Osteocyte (in vitro differentiated cells): ENCODE data around the gene ANKFN1. TPM values are rescaled to one million over a fixed set of nuclear protein-coding genes. Genes with fewer than 3 reads are reported as not detected.
"Not testable (repeated sequence)": the region's sequence is repeated elsewhere in the genome, so short reads cannot be mapped to it uniquely, and the experiment has no call there.

Source experiments
- DNase-seq: peaks from one replicate; pipeline ENCODE4 v3.0.0; 2021; ENCODE audit warnings: mixed read lengths; ENCODE audit not compliant: unreplicated experiment; ENCODE audit errors: extremely low spot score
- H3K27ac Mint-ChIP-seq: one replicate; pipeline ENCODE4 v1.8.0; 2021; ENCODE audit warnings: mild to moderate bottlenecking, mixed read lengths; ENCODE audit not compliant: unreplicated experiment
- H3K27me3 Mint-ChIP-seq: one replicate; pipeline ENCODE4 v1.8.0; 2021; ENCODE audit warnings: mixed read lengths; ENCODE audit not compliant: unreplicated experiment
- H3K36me3 Mint-ChIP-seq: one replicate; pipeline ENCODE4 v1.8.0; 2021; ENCODE audit warnings: mixed read lengths; ENCODE audit not compliant: unreplicated experiment
- H3K4me1 Mint-ChIP-seq: one replicate; pipeline ENCODE4 v1.8.0; 2021; ENCODE audit warnings: mixed read lengths; ENCODE audit not compliant: unreplicated experiment
- H3K4me3 Mint-ChIP-seq: one replicate; pipeline ENCODE4 v1.8.0; 2021; ENCODE audit warnings: mild to moderate bottlenecking, moderate library complexity, mixed read lengths; ENCODE audit not compliant: unreplicated experiment
- H3K9me3 Mint-ChIP-seq: one replicate; pipeline ENCODE4 v1.8.0; 2021; ENCODE audit warnings: mixed read lengths; ENCODE audit not compliant: unreplicated experiment
- CTCF ChIP-seq: fragments of 200-600 bp; sonication (generic); IDR thresholded peaks from 2 replicates; pipeline ENCODE4 v1.5.0; 2021; ENCODE audit warnings: antibody characterized with exemption, mild to moderate bottlenecking, moderate library complexity
- total RNA-seq: library from RNA; stranded (reverse); gene quantifications from 2 replicates; pipeline ENCODE4 v1.2.1, GENCODE V29; 2021

The ANKFN1 gene
- total RNA-seq, 1 donor from 2014 or later = not detected

GRCh38 chr17:56389356-56389755, 236.1 kb downstream of the ANKFN1 start:
- H3K27me3 Mint-ChIP-seq = no peaks in the 10 kb centered on the region

GRCh38 chr17:56392321-56392720, 239.0 kb downstream of the ANKFN1 start:
- Mint-ChIP-seq H3K27ac (no peak overlapping the region), H3K36me3 (no peaks in the 10 kb centered on the region), H3K4me3 (no peak overlapping the region), H3K27me3 (no peaks in the 10 kb centered on the region), H3K9me3 (peaks cover 7% of the 10 kb centered on the region), H3K4me1 (no peaks in the 10 kb centered on the region)
- no peak for TF ChIP-seq CTCF
- no peak for DNase-seq

More at GRCh38 chr17:56389356-56389755, 236.1 kb downstream of the ANKFN1 start:
- no peak for DNase-seq
- no peak overlapping the region for H3K27ac Mint-ChIP-seq
- TF ChIP-seq CTCF = no peak
- H3K4me1 Mint-ChIP-seq = no peaks in the 10 kb centered on the region
- no peaks in the 10 kb centered on the region for H3K36me3 Mint-ChIP-seq
- no peak overlapping the region for H3K4me3 Mint-ChIP-seq
- H3K9me3 Mint-ChIP-seq = peaks cover 3% of the 10 kb centered on the region

DNA sequence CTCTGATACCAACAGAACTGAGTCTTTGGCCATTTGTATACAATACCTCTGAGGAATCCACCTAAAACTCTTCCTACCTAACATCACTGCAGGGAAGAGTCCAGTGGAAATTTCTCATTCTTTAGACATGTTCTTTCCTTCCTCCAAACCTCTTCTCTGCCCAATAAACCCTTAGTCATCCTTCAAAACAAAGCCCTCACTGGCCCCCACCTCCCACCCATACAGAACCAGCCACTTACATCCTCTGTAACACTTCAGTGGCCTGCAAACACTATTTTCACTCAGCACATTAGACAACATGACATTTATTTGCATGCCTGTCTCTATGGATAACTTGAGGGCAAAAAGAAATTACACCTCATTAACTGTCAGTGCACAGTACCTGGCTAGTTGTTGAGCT, 239.9 kb downstream of the ANKFN1 start:
- TF ChIP-seq CTCF = no peak
- no peaks in the 10 kb centered on the region for H3K4me1 Mint-ChIP-seq
- no peaks in the 10 kb centered on the region for H3K27me3 Mint-ChIP-seq

GRCh38 chr17:56395787-56396186, 242.5 kb downstream of the ANKFN1 start:
- Mint-ChIP-seq H3K4me3 (no peak overlapping the region), H3K27me3 (no peaks in the 10 kb centered on the region), H3K27ac (no peak overlapping the region), H3K9me3 (peaks cover 8% of the 10 kb centered on the region), H3K36me3 (no peaks in the 10 kb centered on the region), H3K4me1 (no peaks in the 10 kb centered on the region)
- DNase-seq = no peak
- no peak for TF ChIP-seq CTCF

More for the DNA sequence above, 239.9 kb downstream of the ANKFN1 start:
- Mint-ChIP-seq H3K27ac (no peak overlapping the region), H3K36me3 (no peaks in the 10 kb centered on the region), H3K4me3 (no peak overlapping the region), H3K9me3 (peaks cover 7% of the 10 kb centered on the region)
- DNase-seq = no peak

DNA sequence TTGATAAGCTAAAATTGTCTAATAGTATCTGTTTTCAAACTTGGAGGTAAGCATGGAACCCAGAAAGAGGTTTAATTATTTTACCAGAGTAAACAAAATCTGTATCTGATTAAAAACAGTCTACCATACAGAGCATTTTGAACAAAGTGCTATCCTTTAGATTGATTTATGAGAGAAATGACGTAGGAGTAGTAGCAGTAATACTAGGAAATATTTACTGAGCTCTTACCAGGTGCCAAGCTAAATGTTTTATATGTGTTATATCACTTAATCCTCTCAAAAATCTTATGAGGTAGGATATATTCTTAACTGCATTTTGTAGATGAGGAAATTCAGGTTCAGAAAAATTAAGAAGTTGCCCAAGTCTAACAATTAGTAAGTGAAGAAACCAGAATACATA, 253.8 kb downstream of the ANKFN1 start:
- no peak for TF ChIP-seq CTCF
- Mint-ChIP-seq H3K27me3 (no peaks in the 10 kb centered on the region), H3K4me1 (no peaks in the 10 kb centered on the region), H3K27ac (no peak overlapping the region), H3K36me3 (no peaks in the 10 kb centered on the region), H3K9me3 (peaks cover 17% of the 10 kb centered on the region), H3K4me3 (no peak overlapping the region)
- no peak for DNase-seq

GRCh38 chr17:56412356-56412755, 259.1 kb downstream of the ANKFN1 start:
- not testable (repeated sequence) for H3K27ac Mint-ChIP-seq, H3K4me3 Mint-ChIP-seq, H3K36me3 Mint-ChIP-seq, DNase-seq, H3K27me3 Mint-ChIP-seq, H3K4me1 Mint-ChIP-seq
- H3K9me3 Mint-ChIP-seq = peaks cover 31% of the 10 kb centered on the region
